Measurements from ENCODE around the gene NSUN2. TPM values are rescaled to one million over a fixed set of nuclear protein-coding genes. Genes with fewer than 3 reads are reported as not detected.

NSUN2 gene
- total RNA-seq, 4 donors from 2014 or later = 37.7 to 65.8 (median 49.0) TPM

DNA sequence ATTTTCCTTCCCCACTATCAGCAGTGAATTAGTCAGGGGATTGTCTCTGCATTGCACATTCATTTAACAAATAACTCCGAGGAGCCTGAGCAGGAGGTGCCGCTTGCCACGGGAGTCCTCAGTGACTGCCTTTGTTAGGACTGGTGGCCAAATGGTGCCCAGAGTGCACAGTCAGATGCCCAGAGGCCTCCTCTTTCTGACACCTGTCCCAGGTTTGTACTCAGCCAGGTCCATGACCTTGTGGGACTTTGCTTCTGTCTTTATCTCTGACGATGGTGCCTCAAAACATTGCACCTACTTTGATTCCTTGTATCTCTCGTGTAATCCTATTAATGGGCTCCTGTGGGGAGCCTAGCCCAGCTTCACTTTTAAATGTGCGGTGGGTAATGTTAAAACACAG, 4.7 kb upstream of the NSUN2 start:
- WGBS, 2 donors = 56 to 67% methylated on average over 6 of the region's 6 CpGs
- peak overlapping the region; percentile 88 to 96 (median 91) for H3K27ac ChIP-seq
- no peak overlapping the region for H3K4me3 ChIP-seq
- no peaks in the 10 kb centered on the region for H3K27me3 ChIP-seq
- intact Hi-C loops (cut with DNase I) = loop anchor here (5.0 kb wide), 1 partner anchor 75 kb away; the partner anchor contains the start of gene TENT4A
- TF ChIP-seq, protein P1, sequence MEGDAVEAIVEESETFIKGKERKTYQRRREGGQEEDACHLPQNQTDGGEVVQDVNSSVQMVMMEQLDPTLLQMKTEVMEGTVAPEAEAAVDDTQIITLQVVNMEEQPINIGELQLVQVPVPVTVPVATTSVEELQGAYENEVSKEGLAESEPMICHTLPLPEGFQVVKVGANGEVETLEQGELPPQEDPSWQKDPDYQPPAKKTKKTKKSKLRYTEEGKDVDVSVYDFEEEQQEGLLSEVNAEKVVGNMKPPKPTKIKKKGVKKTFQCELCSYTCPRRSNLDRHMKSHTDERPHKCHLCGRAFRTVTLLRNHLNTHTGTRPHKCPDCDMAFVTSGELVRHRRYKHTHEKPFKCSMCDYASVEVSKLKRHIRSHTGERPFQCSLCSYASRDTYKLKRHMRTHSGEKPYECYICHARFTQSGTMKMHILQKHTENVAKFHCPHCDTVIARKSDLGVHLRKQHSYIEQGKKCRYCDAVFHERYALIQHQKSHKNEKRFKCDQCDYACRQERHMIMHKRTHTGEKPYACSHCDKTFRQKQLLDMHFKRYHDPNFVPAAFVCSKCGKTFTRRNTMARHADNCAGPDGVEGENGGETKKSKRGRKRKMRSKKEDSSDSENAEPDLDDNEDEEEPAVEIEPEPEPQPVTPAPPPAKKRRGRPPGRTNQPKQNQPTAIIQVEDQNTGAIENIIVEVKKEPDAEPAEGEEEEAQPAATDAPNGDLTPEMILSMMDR (IDR thresholded peaks at IDR 0.05) = no peak
- no peak for TF ChIP-seq POLR2A (IDR thresholded peaks at IDR 0.05)
- H3K4me1 ChIP-seq = peaks cover 8 to 63% (median 17%) of the 10 kb centered on the region in 3 donors
- peaks cover 0 to 7% (median 0%) of the 10 kb centered on the region in 3 donors for H3K36me3 ChIP-seq
- no peak for DNase-seq
- H3K9me3 ChIP-seq = no peaks in the 10 kb centered on the region

DNA sequence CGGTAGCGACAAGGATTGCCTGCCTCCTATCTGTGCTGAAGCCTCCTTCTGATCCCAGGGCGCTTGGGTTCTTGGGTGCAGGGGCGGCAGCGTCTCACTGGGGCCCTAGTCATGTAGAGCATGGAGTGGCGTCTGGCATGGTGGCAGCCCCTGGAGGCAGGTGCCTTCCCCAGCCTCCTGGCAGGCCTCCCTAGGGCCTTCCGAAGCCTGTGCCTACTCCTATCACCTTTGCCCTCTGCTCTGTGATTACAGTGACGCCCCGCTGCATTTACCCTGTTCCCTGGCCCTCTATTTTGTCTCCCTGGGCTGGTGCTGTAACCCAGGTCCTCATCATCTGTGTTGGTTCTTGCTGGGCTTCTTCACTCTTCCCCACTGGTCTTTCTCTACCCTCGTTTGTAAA, 4.2 kb upstream of the NSUN2 start:
- peaks cover 11 to 67% (median 19%) of the 10 kb centered on the region in 3 donors for H3K4me1 ChIP-seq
- 45 to 70% methylated on average over 6 to 10 of the region's 10 CpGs for WGBS, 2 donors
- peak overlapping the region; percentile 88 to 96 (median 91) for H3K27ac ChIP-seq
- H3K9me3 ChIP-seq = no peaks in the 10 kb centered on the region
- H3K27me3 ChIP-seq = no peaks in the 10 kb centered on the region
- TF ChIP-seq, protein P1 (IDR thresholded peaks at IDR 0.05) = no peak
- TF ChIP-seq POLR2A (IDR thresholded peaks at IDR 0.05) = no peak
- H3K36me3 ChIP-seq = peaks cover 0 to 7% (median 0%) of the 10 kb centered on the region in 3 donors
- intact Hi-C loops (cut with DNase I) = loop anchor here (5.0 kb wide), 1 partner anchor 75 kb away; the partner anchor contains the start of gene TENT4A
- peak overlapping the region in 2 of 4 donors; percentile 2 to 14 for H3K4me3 ChIP-seq
- DNase-seq = no peak

GRCh38 chr5:6636293-6636692, 3.4 kb upstream of the NSUN2 start:
- Histone ChIP-seq H3K9me3 (no peaks in the 10 kb centered on the region), H3K36me3 (peaks cover 0 to 8% (median 0%) of the 10 kb centered on the region in 3 donors), H3K4me1 (peaks cover 18 to 75% (median 25%) of the 10 kb centered on the region in 3 donors), H3K4me3 (peak overlapping the region in 2 of 4 donors; percentile 2 to 14), H3K27ac (peak overlapping the region; percentile 88 to 96 (median 91)), H3K27me3 (no peaks in the 10 kb centered on the region)
- no peak for DNase-seq
- intact Hi-C loops (cut with DNase I) = loop anchor here (5.0 kb wide), 1 partner anchor 76 kb away; the partner anchor contains the start of gene TENT4A
- TF ChIP-seq, protein P1 (IDR thresholded peaks at IDR 0.05) = peak in 1 of 6 experiments; percentile 9
- peak in 2 of 4 donors; percentile 11 to 42 for TF ChIP-seq POLR2A (IDR thresholded peaks at IDR 0.05)
- 27 to 44% methylated on average over 4 of the region's 5 CpGs for WGBS, 2 donors

- WGBS, 2 donors = 31 to 51% methylated on average over 5 of the region's 5 CpGs
- TF ChIP-seq, protein P1 (IDR thresholded peaks at IDR 0.05) = no peak
- TF ChIP-seq POLR2A (IDR thresholded peaks at IDR 0.05) = no peak
- DNase-seq = no peak
- Histone ChIP-seq H3K27ac (peak overlapping the region; percentile 74 to 96 (median 90)), H3K36me3 (peaks cover 0 to 17% (median 5%) of the 10 kb centered on the region in 3 donors), H3K9me3 (no peaks in the 10 kb centered on the region), H3K4me1 (peaks cover 18 to 83% (median 28%) of the 10 kb centered on the region in 3 donors), H3K4me3 (peak overlapping the region; percentile 82 to 94 (median 86)), H3K27me3 (no peaks in the 10 kb centered on the region)
- intact Hi-C loops (cut with DNase I) = loop anchor here (5.0 kb wide), 1 partner anchor 77 kb away; the partner anchor contains the start of gene TENT4A
Observed at GRCh38 chr5:6634788-6635430, 2.1 kb upstream of the NSUN2 start.

- DNase-seq = no peak
- Histone ChIP-seq H3K9me3 (no peaks in the 10 kb centered on the region), H3K36me3 (peaks cover 0 to 23% (median 11%) of the 10 kb centered on the region in 3 donors), H3K4me3 (peak overlapping the region; percentile 82 to 94 (median 86)), H3K27me3 (no peaks in the 10 kb centered on the region), H3K4me1 (peaks cover 18 to 81% (median 28%) of the 10 kb centered on the region in 3 donors), H3K27ac (peak overlapping the region; percentile 74 to 96 (median 90))
- 5 to 14% methylated on average over 6 of the region's 6 CpGs for WGBS, 2 donors
- TF ChIP-seq, protein P1 (IDR thresholded peaks at IDR 0.05) = no peak
- no peak for TF ChIP-seq POLR2A (IDR thresholded peaks at IDR 0.05)
- intact Hi-C loops (cut with DNase I) = no loop called here
Observed at GRCh38 chr5:6634306-6634705, 1.5 kb upstream of the NSUN2 start.

All from esophagus squamous epithelium (tissue), 5 donors.